Astrocyte (in vitro differentiated cells and primary cell): Measurements from ENCODE around the gene STOM.

Experiments
- CTCF ChIP-seq: IDR thresholded peaks from 2 replicates; pipeline ENCODE4 v1.5.1; 2011; ENCODE audit warnings: low read depth, mild to moderate bottlenecking, inconsistent platforms, low read length, moderate library complexity; ENCODE audit not compliant: insufficient read depth
- EZH2 ChIP-seq: IDR thresholded peaks from 2 replicates; pipeline ENCODE4 v1.6.1; 2012; ENCODE audit warnings: mild to moderate bottlenecking, low read length, inconsistent platforms; ENCODE audit not compliant: insufficient read depth

- TF ChIP-seq CTCF (no peak), EZH2 (no peak)
Measured at GRCh38 chr9:121380846-121381245, 10.8 kb upstream of the STOM start.
